Astrocyte (in vitro differentiated cells and primary cell): ENCODE measurements around the gene MAP3K21. TPM values are rescaled to one million over a fixed set of nuclear protein-coding genes. Genes with fewer than 3 reads are reported as not detected.

Experiments
- DNase-seq: peaks from one replicate; pipeline ENCODE4 v3.0.0-alpha.2; 2010; ENCODE audit warnings: low read depth
- FAIRE-seq: peaks from 2 replicates; lab custom pipeline; 2011; peaks lifted over from hg19 to GRCh38; lab: Jason Lieb, UNC
- H2AFZ ChIP-seq: 2 replicates; pipeline ENCODE4 v1.6.0; 2012; ENCODE audit warnings: low read depth, low read length, inconsistent platforms
- H3K27ac ChIP-seq: 2 replicates; pipeline ENCODE4 v1.5.1; 2011; ENCODE audit warnings: low read depth, low read length, inconsistent platforms
- H3K27me3 ChIP-seq: 2 replicates; pipeline ENCODE4 v1.6.0; 2011; ENCODE audit warnings: low read length, inconsistent platforms; ENCODE audit not compliant: insufficient read depth
- H3K36me3 ChIP-seq: 2 replicates; pipeline ENCODE4 v1.5.1; 2011; ENCODE audit warnings: low read length, inconsistent platforms; ENCODE audit not compliant: insufficient read depth
- H3K4me1 ChIP-seq: 2 replicates; pipeline ENCODE4 v1.5.1; 2011; ENCODE audit warnings: low read length, inconsistent platforms; ENCODE audit not compliant: insufficient read depth
- H3K4me2 ChIP-seq: 2 replicates; pipeline ENCODE4 v1.6.0; 2012; ENCODE audit warnings: low read length, inconsistent platforms
- H3K4me3 ChIP-seq: 2 replicates; pipeline ENCODE4 v1.5.1; 2011; ENCODE audit warnings: low read depth, mild to moderate bottlenecking, low read length, inconsistent platforms; ENCODE audit not compliant: insufficient read depth
- H3K79me2 ChIP-seq: 2 replicates; pipeline ENCODE4 v1.6.0; 2012; ENCODE audit warnings: mild to moderate bottlenecking, low read length, inconsistent platforms; ENCODE audit not compliant: insufficient read depth
- H3K9ac ChIP-seq: 2 replicates; pipeline ENCODE4 v1.6.0; 2012; ENCODE audit warnings: mild to moderate bottlenecking, low read length, inconsistent platforms
- H3K9me3 ChIP-seq: 2 replicates; pipeline ENCODE4 v1.5.1; 2012; ENCODE audit warnings: low read depth, mild to moderate bottlenecking, low read length, inconsistent platforms; ENCODE audit not compliant: insufficient read depth
- H4K20me1 ChIP-seq: 2 replicates; pipeline ENCODE4 v1.6.0; 2012; ENCODE audit warnings: low read length, inconsistent platforms; ENCODE audit not compliant: insufficient read depth
- H3K27ac Mint-ChIP-seq: one replicate; pipeline ENCODE4 v1.8.0; 2021; ENCODE audit warnings: mild to moderate bottlenecking, mixed read lengths; ENCODE audit not compliant: unreplicated experiment
- H3K27me3 Mint-ChIP-seq: one replicate; pipeline ENCODE4 v1.8.0; 2021; ENCODE audit warnings: low read depth, mixed read lengths; ENCODE audit not compliant: unreplicated experiment
- H3K36me3 Mint-ChIP-seq: one replicate; pipeline ENCODE4 v1.8.0; 2021; ENCODE audit warnings: low read depth, mixed read lengths; ENCODE audit not compliant: unreplicated experiment
- H3K4me1 Mint-ChIP-seq: one replicate; pipeline ENCODE4 v1.8.0; 2021; ENCODE audit warnings: low read depth, mixed read lengths; ENCODE audit not compliant: unreplicated experiment
- H3K4me3 Mint-ChIP-seq: one replicate; pipeline ENCODE4 v1.8.0; 2021; ENCODE audit warnings: mild to moderate bottlenecking, moderate library complexity, mixed read lengths; ENCODE audit not compliant: unreplicated experiment
- H3K9me3 Mint-ChIP-seq: one replicate; pipeline ENCODE4 v1.8.0; 2021; ENCODE audit warnings: mild to moderate bottlenecking, mixed read lengths; ENCODE audit not compliant: unreplicated experiment
- EZH2 ChIP-seq: IDR thresholded peaks from 2 replicates; pipeline ENCODE4 v1.6.1; 2012; ENCODE audit warnings: mild to moderate bottlenecking, low read length, inconsistent platforms; ENCODE audit not compliant: insufficient read depth
- total RNA-seq: library from RNA; stranded (reverse); gene quantifications from 2 replicates; pipeline ENCODE4 v1.2.1, GENCODE V29; 2021
- TF ChIP-seq, protein P1 (sequence below): IDR thresholded peaks from 2 replicates; pipeline ENCODE4 v1.5.1; 2011; ENCODE audit warnings: low read depth, mild to moderate bottlenecking, inconsistent platforms, low read length, moderate library complexity; ENCODE audit not compliant: insufficient read depth

The MAP3K21 gene
- total RNA-seq, 1 donor from 2014 or later, result 2.5 TPM

DNA sequence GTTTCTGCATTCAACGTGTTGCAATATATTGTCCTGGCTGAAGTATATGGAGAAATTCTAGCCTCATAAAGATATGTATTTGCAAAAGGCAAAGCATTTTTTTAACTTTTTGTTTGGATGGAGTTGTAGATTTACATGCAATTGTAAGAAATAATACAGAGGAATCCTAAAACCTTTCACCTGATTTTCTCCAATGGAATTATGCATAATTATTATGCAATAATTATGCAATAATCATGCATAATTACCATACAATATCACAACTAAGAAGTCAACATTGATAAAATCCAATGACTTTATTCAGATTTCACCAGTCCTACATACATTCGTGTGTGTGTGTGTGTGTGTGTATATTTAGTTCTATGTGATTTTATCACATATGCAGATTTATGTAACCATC, 7.5 kb upstream of the MAP3K21 start:
- DNase-seq (no peak), FAIRE-seq (no peak)
- Histone ChIP-seq H3K9ac (no peak overlapping the region), H3K4me2 (no peak overlapping the region), H4K20me1 (no peaks in the 10 kb centered on the region), H3K4me3 (no peak overlapping the region), H3K4me1 (no peaks in the 10 kb centered on the region), H3K36me3 (no peaks in the 10 kb centered on the region), H2AFZ (no peak overlapping the region), H3K27me3 (peaks cover 5% of the 10 kb centered on the region), H3K27ac (no peak overlapping the region), H3K9me3 (no peaks in the 10 kb centered on the region), H3K79me2 (no peaks in the 10 kb centered on the region)
- Mint-ChIP-seq H3K4me1 (no peaks in the 10 kb centered on the region), H3K27ac (no peak overlapping the region), H3K27me3 (peaks cover 4% of the 10 kb centered on the region), H3K4me3 (no peak overlapping the region), H3K36me3 (no peaks in the 10 kb centered on the region), H3K9me3 (no peaks in the 10 kb centered on the region)
- no peak for TF ChIP-seq EZH2
- TF ChIP-seq, protein P1, sequence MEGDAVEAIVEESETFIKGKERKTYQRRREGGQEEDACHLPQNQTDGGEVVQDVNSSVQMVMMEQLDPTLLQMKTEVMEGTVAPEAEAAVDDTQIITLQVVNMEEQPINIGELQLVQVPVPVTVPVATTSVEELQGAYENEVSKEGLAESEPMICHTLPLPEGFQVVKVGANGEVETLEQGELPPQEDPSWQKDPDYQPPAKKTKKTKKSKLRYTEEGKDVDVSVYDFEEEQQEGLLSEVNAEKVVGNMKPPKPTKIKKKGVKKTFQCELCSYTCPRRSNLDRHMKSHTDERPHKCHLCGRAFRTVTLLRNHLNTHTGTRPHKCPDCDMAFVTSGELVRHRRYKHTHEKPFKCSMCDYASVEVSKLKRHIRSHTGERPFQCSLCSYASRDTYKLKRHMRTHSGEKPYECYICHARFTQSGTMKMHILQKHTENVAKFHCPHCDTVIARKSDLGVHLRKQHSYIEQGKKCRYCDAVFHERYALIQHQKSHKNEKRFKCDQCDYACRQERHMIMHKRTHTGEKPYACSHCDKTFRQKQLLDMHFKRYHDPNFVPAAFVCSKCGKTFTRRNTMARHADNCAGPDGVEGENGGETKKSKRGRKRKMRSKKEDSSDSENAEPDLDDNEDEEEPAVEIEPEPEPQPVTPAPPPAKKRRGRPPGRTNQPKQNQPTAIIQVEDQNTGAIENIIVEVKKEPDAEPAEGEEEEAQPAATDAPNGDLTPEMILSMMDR, result no peak

DNA sequence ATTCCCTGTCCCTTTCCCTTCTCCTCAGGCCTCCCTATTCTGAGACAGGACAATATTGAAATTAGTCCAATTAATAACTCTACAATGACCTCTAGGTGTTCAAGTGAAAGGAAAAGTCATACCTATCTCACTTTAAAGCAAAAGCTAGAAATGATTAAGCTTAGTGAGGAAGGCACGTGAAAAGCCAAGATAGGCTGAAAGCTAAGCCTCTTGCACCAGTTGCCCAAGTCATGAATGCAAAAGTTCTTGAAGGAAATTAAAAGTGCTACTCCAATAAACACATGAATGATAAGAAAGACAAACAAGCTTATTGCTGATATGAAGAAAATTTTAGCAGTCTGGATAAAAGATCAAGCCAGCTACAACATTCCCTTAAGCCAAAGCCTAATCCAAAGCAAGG, 3.8 kb upstream of the MAP3K21 start:
- Histone ChIP-seq H3K4me2 (no peak overlapping the region), H4K20me1 (peaks cover under 1% of the 10 kb centered on the region), H3K9me3 (no peaks in the 10 kb centered on the region), H3K27ac (no peak overlapping the region), H3K9ac (no peak overlapping the region), H3K27me3 (peaks cover 6% of the 10 kb centered on the region), H3K4me3 (no peak overlapping the region), H3K36me3 (no peaks in the 10 kb centered on the region), H2AFZ (no peak overlapping the region), H3K79me2 (no peaks in the 10 kb centered on the region), H3K4me1 (peaks cover 3% of the 10 kb centered on the region)
- H3K4me3 Mint-ChIP-seq, result no peak overlapping the region
- H3K27ac Mint-ChIP-seq, result no peak overlapping the region
- no peaks in the 10 kb centered on the region for H3K36me3 Mint-ChIP-seq
- DNase-seq (no peak), FAIRE-seq (no peak)
- TF ChIP-seq, protein P1, result no peak
- TF ChIP-seq EZH2, result no peak
- H3K4me1 Mint-ChIP-seq, result no peaks in the 10 kb centered on the region
- no peaks in the 10 kb centered on the region for H3K9me3 Mint-ChIP-seq
- peaks cover 4% of the 10 kb centered on the region for H3K27me3 Mint-ChIP-seq

DNA sequence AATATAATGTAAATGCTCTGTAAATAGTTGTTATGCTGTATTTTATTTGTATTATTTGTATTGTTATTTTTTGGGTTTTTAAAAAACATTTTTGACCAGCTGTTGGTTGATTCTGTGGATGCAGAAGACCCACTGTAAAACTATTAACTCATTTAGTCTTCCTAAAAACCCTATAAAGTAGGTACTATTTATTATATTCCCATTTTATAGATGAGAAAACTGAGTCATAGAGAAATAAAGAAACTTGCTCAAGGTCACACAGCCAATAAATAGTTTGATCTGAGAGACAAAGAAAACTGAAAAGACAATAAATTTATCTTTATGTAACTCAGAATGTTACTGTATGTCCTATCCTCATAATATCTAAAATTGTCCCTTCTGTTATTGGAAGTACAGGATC, 1.2 kb upstream of the MAP3K21 start:
- no peaks in the 10 kb centered on the region for H3K36me3 Mint-ChIP-seq
- Histone ChIP-seq H3K9ac (no peak overlapping the region), H3K36me3 (no peaks in the 10 kb centered on the region), H4K20me1 (peaks cover 6% of the 10 kb centered on the region), H3K4me2 (no peak overlapping the region), H3K27ac (no peak overlapping the region), H2AFZ (no peak overlapping the region), H3K4me3 (no peak overlapping the region), H3K79me2 (no peaks in the 10 kb centered on the region), H3K9me3 (no peaks in the 10 kb centered on the region), H3K4me1 (peaks cover 5% of the 10 kb centered on the region), H3K27me3 (peaks cover 13% of the 10 kb centered on the region)
- H3K27me3 Mint-ChIP-seq, result peaks cover 4% of the 10 kb centered on the region
- peaks cover 2% of the 10 kb centered on the region for H3K9me3 Mint-ChIP-seq
- no peak for FAIRE-seq
- H3K27ac Mint-ChIP-seq, result no peak overlapping the region
- TF ChIP-seq, protein P1, result no peak
- no peak for TF ChIP-seq EZH2
- DNase-seq, result no peak
- peaks cover 3% of the 10 kb centered on the region for H3K4me1 Mint-ChIP-seq
- no peak overlapping the region for H3K4me3 Mint-ChIP-seq
